Frontal cortex (tissue), 4 donors: ENCODE data around the gene SNTN. TPM values are rescaled to one million over a fixed set of nuclear protein-coding genes. Genes with fewer than 3 reads are reported as not detected.

Experiments used
- DNase-seq, 2 donors: peaks; one replicate each; pipeline ENCODE4 v3.0.0; 2012; ENCODE audit warnings: low spot score in 2 of 2
- FAIRE-seq: peaks from 2 replicates; lab custom pipeline; 2012; peaks lifted over from hg19 to GRCh38; lab: Jason Lieb, UNC
- total RNA-seq: library from RNA; depleted of rRNA; stranded (reverse); fragments of >200 nt; gene quantifications from one replicate; pipeline ENCODE4 v1.2.3, GENCODE V29; 2014
- donor health status: control.
- donor health status: control.
- donor health status: control.

The SNTN gene
- total RNA-seq, 1 donor from 2014 or later: not detected

DNA sequence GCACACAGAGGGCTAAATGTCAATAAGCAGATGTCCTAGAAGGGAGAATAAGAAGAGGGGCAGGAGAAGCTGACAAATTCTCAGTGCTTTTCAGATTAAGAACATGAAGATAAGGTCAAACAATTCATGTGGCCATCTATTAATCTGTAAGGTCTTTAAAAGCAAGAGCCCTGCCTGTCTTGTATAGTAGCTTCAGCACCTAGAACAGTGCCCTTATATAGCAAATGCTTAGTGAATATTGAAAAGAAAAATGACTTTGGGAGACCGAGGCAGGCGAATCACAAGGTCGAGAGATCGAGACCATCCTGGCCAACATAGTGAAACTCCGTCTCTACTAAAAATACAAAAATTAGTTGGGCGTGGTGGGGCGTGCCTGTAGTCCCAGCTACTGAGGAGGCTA, 18.1 kb downstream of the SNTN start:
- DNase-seq: no peak
- no peak for FAIRE-seq

DNA sequence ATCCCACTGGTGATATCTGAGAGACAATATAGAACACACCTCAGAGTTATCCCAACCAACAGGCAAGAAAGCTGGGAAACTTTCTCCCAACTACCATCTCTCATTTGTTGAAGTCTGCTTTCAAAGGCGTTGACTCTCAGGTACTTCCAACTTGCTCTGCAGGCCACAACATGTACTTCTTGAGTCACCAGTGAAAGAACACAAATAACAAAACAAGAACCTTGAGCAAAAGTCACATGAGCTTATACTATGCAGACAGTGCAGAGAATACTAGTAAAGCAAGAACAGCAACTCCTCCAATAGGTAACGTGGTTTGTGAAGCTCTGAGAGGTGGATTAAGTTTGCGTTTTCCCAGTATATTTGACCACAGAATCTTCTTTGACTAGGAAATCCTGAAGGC, 20.6 kb downstream of the SNTN start:
- no peak for DNase-seq
- no peak for FAIRE-seq

DNA sequence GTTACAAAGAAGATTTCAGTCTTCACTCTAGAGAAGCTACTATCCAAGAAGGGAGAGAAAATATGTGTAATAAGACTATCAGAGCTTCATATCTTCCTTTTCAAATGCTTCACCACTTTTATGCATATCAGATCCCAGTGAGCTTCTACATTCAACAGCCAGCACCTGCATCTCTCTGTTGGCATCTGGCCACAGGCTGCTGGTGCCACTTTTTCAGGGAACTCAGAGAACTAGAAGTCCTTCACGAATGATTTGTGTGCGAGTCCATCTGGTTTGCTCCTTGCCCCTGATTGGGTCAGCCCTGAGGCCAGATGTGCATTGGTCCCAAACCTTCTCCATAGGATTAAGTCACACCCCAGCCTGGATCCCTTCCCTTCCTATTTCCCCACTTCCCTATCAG, 22.1 kb downstream of the SNTN start:
- DNase-seq (no peak), FAIRE-seq (no peak)

DNA sequence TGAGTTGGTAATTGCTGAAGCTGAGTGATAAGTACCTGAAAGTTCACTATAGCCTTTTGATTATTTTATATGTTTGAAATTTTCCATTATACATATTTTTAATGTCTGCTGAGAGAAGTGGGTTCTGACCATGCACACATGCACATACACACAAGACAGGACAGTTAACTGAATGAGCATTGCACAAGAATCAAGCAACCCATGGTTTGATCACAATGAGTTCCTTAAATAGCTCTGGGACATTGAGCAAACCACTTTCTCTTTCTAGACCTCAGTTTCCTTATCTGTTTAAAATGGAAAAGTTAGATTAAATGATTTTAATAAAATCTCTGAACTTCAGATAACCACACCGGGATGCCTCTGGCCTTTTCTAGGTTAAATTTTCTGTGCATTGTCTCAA, 26.7 kb downstream of the SNTN start:
- FAIRE-seq (no peak), DNase-seq (no peak)

DNA sequence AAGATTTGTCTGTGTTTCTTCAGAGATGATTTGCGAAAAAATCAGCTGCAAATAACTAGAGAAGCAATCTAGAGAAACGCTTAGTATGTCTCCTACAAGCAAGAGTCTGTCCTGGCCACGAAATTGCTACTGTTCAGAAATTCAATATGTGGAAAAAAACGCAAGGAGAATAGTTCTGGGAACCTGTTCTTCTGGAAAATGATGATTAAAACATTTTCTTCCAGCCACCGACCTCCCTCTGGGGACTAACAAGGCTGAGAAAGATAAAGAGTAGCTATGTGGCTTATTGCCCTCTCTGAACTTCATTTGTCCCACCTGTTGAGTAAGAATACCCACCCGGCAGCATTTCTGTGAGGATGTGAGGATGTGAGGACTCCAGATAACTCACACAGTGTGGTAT, 31.6 kb downstream of the SNTN start:
- DNase-seq: no peak
- no peak for FAIRE-seq

DNA sequence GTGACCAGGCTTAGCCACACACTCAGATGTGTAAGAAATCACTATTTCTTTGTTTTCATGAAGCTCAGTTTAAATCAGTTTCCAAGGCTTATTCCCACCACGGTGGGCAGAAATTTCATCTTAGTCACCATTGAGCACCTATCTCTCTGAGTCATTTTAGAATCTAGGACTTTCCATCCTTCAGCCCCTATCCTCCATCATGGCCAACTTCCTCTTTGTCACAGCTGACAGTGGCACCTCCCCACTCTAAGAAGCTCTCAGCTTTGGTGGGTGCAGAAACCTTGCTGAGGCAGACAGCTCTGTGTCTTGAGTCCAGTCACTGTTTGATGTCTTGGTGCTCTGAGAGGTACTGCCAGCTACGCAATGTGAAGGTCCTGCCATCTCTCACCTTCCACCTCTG, 32.9 kb downstream of the SNTN start:
- FAIRE-seq: no peak
- DNase-seq: no peak

DNA sequence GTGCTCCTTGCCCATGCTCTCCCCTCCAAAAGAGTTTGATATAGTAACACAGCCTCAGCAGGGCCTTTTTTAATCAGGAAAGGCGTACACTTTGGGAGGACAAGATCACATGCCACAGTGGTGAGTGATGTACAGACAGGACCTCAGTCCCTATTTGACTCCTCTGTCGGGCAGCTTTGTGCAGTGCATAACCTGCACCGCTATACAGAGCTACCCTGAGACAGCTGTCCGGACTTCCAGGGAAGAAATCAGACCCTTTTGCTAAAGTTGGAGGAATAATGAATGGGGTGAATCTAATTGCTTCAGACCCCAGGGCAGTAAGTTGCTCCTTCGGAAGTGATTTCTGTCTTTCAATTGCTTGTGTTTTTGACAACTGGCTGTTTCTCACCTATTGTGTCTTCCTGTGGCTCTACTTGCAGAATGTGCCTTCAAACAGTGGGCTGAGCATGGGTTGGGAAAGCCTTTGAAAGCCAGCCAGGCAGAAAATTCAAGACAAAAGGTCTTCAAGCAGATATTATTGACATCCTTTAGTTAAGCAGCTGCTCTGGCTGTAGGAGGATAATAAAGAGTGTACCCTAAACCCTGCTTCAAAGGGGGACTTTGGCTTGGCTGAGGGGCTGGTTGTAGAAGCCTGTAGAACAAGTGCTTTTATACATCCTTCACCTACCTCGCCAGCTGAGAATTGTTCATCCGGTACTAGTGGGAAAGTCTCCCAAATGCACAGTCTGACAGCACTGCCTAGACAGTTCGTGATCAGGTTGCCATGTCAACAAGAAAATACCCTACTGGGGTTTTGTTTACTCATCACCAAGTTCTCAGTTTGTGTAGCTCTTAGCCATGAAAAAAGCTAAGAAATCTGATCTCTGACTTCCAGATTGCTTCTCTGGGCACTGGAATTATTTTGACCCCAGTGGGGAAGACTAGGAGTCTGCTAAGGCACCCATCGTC, 35.1 kb downstream of the SNTN start:
- FAIRE-seq (no peak), DNase-seq (no peak)

DNA sequence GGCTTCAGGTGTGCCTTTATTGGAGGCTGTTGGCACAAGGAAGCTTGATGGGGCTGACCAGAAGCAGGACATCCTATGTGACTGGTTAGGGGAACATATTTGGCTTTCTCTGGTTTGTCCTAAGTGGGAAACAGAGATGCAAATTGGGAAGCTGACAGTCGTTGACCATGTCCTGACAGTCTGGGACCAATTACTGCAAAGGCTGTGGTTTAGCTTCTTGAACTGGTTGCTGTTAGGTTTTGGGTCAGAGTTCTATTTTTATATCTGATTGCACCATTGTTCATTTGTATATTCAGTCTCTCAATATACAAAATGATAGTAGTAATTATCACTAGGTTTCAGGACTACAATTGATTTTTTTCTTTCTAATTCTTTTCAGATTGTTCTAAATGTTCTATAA, 36.8 kb downstream of the SNTN start:
- DNase-seq (no peak), FAIRE-seq (no peak)

DNA sequence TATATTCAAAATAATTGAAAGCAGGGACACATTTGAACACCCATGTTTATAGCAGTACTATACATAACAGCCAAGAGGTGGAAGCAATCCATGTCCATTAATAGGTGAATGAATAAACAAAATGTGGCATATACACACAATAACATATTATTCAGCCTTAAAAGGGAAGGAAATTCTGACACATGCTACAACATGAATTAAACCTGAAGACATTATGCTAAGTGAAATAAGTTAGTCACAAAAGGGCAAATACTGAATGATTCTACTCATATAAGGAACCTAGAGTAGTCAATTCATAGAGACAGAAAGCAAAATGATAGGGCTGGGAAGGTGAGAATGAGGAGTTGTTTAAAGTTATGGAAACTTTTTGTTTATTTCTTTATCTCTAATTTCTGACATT, 40.9 kb downstream of the SNTN start:
- FAIRE-seq: no peak
- no peak for DNase-seq

DNA sequence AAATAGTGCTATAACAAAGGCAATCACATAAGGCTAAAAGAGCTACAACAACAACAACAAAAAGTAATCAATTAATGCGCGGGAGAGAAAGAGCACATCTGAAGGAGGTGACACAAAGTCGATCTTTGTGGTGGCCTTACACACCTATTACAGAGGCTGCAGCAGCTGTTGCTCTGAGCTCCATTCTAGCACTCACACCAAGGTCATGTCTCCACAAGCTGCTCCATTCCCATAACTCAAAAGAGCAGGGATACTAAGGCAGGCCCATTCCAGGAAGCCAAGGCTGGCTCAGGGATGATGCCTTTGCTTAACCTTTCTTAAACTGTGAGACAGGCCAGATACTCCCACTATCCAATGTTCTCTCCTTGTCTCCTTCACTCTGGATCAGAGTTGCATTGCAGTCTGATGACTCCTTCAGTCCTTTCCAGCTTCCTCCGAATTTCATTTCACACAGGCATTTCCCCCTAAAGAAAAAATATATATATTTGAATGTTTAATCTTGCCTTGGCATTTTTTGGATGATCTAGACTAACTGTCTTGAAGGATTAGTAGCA, 52.7 kb downstream of the SNTN start:
- no peak for FAIRE-seq

DNA sequence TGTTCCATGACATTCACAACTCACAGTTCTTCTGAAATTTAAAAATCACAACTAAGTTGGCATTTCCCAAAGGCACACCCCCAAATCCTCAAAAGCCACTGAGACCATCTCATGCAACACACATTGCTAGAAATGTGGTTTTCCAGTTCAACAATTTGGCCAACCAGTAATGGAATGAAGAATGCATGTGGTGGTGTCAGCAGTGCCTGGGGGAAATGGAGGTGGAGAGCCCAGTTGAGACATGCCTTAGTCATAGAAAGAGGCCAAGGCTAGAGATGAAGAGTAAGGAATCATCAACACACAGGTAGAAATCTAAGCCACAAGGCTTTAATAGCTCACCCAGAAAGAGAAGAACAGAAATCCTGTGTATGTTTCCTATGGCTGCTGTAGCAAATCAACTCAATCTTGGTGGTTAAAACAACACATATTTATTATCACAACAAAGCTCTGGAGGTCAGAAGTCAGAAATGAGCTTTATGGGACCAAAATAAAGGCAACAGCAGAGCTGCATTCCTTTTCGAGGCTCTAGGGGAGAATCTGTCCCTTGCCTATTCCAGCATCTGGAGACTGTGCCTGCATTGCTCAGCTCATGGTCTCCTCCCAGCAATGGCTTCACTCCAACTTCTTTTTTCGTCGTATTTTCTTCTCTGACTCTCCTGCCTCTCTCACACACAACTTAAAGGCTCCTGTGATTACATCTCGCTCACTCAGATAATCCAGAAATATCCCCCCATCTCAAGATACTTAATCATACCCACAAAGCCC, 54.0 kb downstream of the SNTN start:
- no peak for DNase-seq
- no peak for FAIRE-seq

More for the DNA sequence above, 52.7 kb downstream of the SNTN start:
- no peak for DNase-seq

DNA sequence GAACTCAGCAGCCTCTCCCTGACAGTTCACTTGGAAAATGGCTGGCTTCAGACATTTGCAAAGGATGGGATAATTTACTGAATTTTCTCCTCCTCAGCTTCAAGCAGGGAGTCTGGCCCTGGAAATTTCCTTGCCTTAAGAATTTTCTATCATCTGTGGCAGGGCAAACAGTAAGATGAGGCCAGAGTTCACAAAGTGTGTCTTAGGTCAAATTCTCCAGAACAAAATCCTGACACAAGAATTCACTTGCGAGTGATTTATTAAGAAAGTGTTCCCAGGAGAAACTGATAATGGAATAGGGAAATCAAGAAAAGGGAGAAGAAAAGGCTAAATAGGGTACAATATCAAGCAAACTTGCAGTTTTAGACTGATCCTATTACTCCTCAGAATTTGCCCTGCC, 55.3 kb downstream of the SNTN start:
- DNase-seq: no peak
- no peak for FAIRE-seq

DNA sequence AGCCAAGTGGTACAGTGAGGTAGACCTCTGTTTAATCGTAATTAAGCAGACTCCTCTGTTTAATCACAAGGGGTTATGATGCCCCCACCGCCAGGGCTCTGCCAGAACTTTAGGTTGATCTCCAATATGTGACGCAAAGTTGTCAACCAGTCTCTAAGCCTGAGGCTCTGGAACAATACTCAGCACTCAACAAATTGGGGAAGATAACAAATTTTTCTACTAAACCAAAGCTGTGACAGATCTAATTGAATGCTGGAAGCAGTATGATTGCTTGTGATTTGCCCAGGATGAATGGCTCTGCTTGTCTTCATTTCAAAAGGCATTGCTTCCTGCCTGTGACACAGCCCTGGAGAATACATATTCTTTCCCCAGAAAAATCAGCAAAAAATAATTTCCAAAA, 57.1 kb downstream of the SNTN start:
- DNase-seq (no peak), FAIRE-seq (no peak)

Other genes with a start within 250 kb of the SNTN start
- not detected for gene C3orf49, start 166.6 kb downstream of the SNTN start, total RNA-seq
- gene THOC7, start 211.1 kb downstream of the SNTN start, total RNA-seq: 48.1 TPM
- 6.9 TPM for gene ATXN7, start 211.2 kb downstream of the SNTN start, total RNA-seq